ENCODE data around the gene RPS6KA2.
"Not testable (repeated sequence)": the region's sequence is repeated elsewhere in the genome, so short reads cannot be mapped to it uniquely, and the experiment has no call there.

RPS6KA2 gene

DNA sequence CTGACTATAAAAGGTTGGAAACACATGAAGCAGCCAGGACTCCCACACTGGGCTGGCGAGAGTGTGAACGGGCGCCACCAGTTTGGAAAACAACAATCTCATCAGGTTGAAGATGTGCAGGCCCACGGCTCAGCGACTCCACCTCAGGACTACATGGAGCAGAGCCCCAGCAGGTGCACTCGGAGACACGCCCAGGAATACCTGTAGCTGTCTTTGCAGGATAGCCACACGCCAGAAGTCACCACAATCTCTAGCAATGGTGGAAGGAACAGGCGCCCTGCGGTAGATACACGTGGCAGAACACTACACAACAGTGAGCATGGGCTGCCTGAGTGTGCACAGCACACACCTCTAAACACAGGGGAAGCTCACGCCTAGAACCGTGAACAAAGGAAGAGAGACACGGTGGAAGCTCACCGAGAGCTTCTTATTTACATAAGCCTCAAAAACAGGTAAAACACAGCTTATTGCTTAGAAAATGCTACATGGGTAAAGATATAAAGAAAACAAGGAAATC lies 28.7 kb upstream of the RPS6KA2 start:
- FAIRE-seq: no peak

DNA sequence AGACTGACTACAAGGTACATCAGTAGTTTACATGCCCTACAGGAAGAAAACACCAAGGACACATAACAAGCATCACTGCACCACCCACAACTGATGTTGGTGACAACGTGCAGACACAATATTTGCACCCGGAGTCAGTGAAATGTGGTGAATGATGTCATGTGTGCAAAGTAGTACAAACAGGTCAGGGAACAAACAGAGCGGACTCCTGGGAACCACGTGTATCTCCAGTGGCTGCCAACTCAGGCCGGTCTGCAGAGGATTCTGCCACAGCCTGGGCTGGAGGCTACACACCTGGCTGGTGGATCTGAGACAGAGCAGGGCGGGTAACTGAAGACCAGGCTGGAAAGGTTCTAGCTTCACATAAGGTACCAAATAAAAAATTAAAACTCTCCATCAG lies 28.2 kb upstream of the RPS6KA2 start:
- FAIRE-seq: no peak

DNA sequence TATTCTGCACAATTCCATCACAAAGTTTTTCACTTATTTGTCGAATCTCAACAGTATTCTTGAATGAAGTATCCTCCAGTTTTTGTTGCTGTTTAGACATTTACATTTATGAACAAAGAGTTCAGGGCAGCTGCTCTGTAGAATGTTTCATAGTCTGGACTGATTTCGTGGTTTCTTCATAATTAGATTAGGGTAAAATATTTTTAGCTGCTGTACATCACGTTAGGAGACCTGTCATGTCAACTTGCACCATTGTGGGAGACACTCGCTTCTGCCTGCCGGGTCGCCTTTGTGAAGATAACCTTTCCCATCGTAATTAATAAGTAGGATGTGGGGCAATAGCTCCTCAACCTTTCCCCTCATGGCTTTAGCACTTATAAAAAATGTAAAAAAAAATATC lies 27.5 kb upstream of the RPS6KA2 start:
- no peak for FAIRE-seq

- no peak for FAIRE-seq
Measured at GRCh38 chr6:166653639-166653941, 26.5 kb upstream of the RPS6KA2 start.

DNA sequence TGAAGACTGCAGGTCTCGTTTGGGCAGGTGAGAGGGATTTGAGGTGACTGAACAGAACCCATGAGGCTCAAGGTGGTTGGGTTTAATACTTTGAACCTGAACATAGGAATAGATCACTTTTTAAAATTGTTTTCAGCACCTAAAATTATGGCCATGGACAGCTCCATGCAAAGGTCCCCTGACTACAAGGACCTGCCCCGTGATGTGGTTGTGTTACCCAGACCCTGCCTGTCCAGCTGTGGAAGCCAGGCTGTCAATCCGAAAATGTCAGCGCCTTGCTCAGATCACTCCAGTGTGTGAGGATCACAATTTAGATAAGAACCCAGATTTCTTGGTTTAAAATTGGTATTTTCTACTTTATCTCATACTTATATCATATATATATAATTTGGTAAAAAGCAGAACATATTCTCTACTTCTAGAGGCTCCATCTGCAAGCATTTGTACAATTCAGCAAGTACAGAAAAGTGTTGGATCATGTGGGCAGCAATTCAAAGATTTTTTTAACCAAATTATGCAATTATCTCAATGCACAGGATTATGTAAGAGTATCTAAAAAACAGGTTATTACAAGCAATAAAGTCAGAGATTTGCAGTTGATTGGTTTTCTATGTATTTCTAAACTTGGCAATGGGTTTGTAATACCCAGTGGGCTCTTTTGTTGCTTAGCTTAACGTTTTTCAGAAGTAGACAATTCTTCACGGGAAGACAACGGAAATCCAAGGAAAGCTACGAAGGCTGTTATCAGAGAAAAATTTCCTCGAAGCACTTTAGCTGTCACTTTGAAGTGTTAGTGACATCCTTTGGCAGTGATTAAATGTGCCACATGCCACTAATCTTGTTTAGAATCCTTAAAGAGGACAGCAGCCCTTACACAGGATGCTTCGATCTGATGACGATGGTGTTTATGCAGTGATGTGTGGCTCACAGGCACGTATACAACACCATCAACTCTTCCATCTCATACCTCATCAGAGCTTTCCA lies 24.1 kb upstream of the RPS6KA2 start:
- FAIRE-seq: no peak

GRCh38 chr6:166650047-166650446 lies 23.0 kb upstream of the RPS6KA2 start:
- FAIRE-seq: no peak

GRCh38 chr6:166648846-166649245 lies 21.8 kb upstream of the RPS6KA2 start:
- no peak for FAIRE-seq

DNA sequence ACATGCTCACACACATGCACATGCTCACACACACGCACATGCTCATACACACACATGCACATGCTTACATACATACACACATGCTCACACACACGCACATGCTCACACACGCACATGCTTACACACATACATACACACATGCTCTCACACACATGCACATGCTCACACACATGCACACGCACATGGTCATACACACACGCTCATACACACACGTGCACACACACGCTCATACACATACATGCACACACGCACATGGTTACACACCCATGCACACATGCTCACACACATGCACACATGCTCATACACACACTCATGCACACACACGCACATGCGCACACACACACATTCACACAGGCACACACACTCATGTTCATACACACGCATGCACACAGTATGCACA lies 20.8 kb upstream of the RPS6KA2 start:
- no peak for FAIRE-seq

DNA sequence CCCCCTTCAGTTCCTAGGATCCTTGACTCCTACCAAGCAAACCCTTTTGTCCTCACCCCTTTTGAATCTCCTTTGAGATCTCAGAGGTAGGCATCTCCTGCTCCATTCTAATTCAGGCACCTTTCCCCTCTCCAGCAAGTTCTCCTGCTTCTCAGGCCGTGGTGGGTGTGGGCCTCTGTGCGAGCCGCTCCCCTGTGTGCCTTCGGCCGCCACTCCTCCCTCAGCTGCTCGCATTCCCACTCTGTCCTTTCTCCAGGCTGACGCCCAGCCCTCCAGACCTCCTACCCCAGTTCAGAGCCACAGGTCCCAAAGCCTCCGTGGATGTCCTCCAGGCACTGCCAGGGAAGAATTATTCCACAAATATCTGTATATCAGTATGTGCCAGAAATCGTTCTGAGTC lies 19.7 kb upstream of the RPS6KA2 start:
- no peak for FAIRE-seq

GRCh38 chr6:166645896-166646295 lies 18.8 kb upstream of the RPS6KA2 start:
- no peak for FAIRE-seq

GRCh38 chr6:166644681-166645080 lies 17.6 kb upstream of the RPS6KA2 start:
- FAIRE-seq: no peak

- FAIRE-seq: no peak
Measured at GRCh38 chr6:166643891-166644590, 17.0 kb upstream of the RPS6KA2 start.

GRCh38 chr6:166642646-166643045 lies 15.6 kb upstream of the RPS6KA2 start:
- no peak for FAIRE-seq

GRCh38 chr6:166640342-166641043 lies 13.4 kb upstream of the RPS6KA2 start:
- no peak for FAIRE-seq

DNA sequence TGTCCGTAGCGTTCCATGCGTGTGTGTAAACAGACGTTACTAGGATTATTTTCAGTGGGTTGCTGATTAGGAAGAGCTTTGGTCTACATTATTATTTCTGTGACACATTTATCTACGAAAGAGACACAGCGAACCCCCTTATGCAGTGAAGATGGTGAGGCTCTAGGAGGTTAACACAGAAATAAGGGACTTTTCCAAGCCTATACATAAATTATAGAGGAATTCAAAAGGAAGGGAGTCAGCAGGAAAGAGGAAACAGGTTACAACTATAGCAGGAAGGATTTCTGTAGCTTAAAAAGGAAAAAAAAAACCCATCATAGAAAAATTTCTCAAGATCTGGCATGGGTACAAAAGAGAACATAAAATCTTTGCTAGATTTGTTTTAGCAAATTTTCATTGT lies 12.9 kb upstream of the RPS6KA2 start:
- no peak for FAIRE-seq

GRCh38 chr6:166638573-166638964 lies 11.5 kb upstream of the RPS6KA2 start:
- FAIRE-seq: no peak

- no peak for FAIRE-seq
Measured at GRCh38 chr6:166637812-166638572, 10.9 kb upstream of the RPS6KA2 start.

DNA sequence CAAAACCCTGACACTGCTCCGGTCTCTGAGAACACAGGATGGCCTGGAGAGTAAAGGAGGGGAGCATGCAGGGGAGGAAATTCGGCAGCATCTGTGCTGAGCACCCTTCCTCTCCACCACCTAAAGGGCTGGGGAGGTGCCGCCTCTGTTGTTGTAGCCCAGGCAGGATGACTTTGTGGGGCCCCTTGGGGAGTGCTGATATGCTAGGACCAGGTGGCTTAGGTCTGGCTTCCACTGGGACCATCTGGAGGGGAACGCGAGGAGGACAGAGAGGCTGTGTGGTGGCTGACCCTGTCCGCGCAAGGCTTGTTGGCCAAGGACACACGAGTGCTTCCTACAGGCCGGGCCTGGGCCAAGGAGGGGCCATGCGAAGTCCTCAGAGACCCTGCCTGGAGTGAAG lies 9.9 kb upstream of the RPS6KA2 start:
- FAIRE-seq: no peak

DNA sequence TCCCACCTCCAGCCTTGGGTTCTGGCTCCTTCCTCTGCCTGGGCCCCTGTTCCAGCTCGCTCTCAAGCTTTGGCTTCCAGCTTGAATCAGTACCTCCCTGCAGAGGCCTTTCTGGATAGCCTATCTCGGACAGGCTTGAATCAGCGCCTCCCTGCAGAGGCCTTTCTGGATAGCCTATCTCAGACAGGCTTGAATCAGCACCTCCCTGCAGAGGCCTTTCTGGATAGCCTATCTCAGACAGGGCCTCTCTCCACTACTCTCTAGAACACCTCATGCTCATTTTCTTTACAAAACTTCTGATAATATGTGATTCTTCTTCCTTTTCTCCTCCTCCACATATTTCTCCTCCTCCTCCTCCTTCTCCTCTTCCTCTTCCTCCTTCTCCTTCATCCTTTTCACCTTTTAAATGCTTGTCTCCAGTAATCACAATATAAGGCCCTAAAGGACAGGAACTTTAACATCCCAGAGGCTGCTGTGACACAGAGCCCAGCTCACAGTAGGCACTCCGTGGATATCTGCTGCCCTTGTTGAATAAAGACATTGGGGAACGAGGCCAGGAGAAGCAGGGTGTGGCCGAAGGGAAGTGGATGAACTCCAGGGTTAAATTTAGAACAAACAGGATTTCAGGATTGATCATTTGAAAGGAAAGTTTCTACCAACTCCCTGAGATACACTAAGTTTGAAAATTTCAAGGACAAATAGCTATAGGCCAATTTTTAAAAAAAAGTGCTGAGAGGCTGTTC lies 9.3 kb upstream of the RPS6KA2 start:
- FAIRE-seq: no peak

DNA sequence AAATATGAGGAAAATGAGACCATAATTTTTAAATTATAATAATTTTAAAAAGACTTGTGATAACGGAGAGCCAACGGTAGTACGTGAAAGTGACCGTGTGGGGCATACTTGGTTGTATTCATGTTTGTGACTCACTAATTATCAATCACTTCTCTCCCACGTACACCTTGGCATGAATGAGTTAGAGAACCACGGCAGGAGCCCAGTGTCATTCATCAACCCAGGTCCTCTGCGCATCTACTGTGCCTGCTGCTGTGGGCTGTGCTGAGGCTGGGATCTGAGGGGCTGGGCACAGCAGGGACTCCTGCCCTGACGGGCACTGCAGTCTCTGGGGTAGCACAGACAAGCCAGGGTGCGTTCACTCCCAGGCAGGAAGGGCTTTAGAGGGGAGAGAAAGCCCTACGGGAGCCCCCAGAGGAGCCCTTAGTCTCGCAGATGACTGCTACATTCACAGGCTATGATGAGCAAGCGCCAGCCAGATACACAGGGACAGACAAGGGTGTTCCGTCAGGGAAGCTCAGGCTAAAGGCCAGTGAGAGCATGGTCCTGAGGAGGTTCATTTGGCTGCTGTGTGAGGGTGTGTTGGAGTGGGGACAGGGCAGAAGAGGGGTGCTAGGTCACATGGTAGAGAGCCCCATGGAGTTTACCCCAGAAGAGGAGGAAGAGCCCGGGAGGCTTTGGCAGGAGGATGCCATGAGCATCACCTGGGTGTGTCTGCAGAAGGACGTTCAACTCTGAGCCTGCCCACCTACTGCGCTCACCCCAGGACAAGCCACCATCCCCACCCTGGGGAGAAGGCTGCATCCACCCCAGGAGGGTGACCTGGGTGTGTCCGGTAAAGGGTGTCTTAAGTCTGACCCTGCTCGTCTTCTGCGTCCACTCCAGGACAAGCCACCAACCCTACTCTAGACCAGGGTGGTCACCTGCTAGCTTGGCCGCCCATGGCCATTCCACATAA lies 8.2 kb upstream of the RPS6KA2 start:
- no peak for FAIRE-seq

GRCh38 chr6:166634581-166634980 lies 7.5 kb upstream of the RPS6KA2 start:
- not testable (repeated sequence) for FAIRE-seq

Measured in endometrium (tissue), 2 donors.